Mammary epithelial cell (primary cell): ENCODE results near the gene COG5.

ENCODE experiments used
- CTCF ChIP-seq, 2 donors: IDR thresholded peaks in 1 of 2; conservative IDR thresholded peaks in 1 of 2; 2 replicates each; pipeline ENCODE4 v1.5.1; 2011 to 2012; ENCODE audit warnings: inconsistent platforms in 2 of 2, low read length in 2 of 2, mild to moderate bottlenecking in 2 of 2, control low read depth in 1 of 2, low read depth in 1 of 2; ENCODE audit not compliant: insufficient read depth in 1 of 2; ENCODE audit errors: extremely low read depth in 1 of 2
- EZH2 ChIP-seq: IDR thresholded peaks from 2 replicates; pipeline ENCODE4 v1.6.1; 2012; ENCODE audit warnings: low read length, inconsistent platforms, borderline replicate concordance

- TF ChIP-seq EZH2 (no peak), CTCF (conservative IDR thresholded peaks at IDR 0.05 in 1 of 2, IDR thresholded peaks at IDR 0.05 in 1 of 2; ENCODE audit: extremely low read depth in 1 of 2, insufficient read depth in 1 of 2, low read depth in 1 of 2, low read length in 2 of 2) (no peak)
Observed at GRCh38 chr7:107479303-107479702, 84.4 kb downstream of the COG5 start.
